ENCODE data around the gene MAP2K5. TPM values are rescaled to one million over a fixed set of nuclear protein-coding genes. Genes with fewer than 3 reads are reported as not detected.

MAP2K5 gene
- total RNA-seq, 1 experiment from 2014 or later: 13.6 TPM

GRCh38 chr15:67501836-67502461 is 40.6 kb upstream of the MAP2K5 start (continued):
- TF ChIP-seq ZNF281 (CRISPR knock-in tag; IDR thresholded peaks at IDR 0.05): no peak
- TF ChIP-seq ATF2 (CRISPR knock-in tag; IDR thresholded peaks at IDR 0.05; ENCODE audit: borderline replicate concordance, low read depth): no peak
- no peak for TF ChIP-seq PRRX2 (CRISPR knock-in tag; IDR thresholded peaks at IDR 0.05)
- no peak for TF ChIP-seq E2F1 (CRISPR knock-in tag; IDR thresholded peaks at IDR 0.05)
- TF ChIP-seq NR1H2 (CRISPR knock-in tag; IDR thresholded peaks at IDR 0.05): no peak
- no peak for TF ChIP-seq ESRRA (CRISPR knock-in tag; IDR thresholded peaks at IDR 0.05; ENCODE audit: borderline replicate concordance)
- TF ChIP-seq ZNF219 (CRISPR knock-in tag; IDR thresholded peaks at IDR 0.05; ENCODE audit: borderline replicate concordance): no peak

- ChIA-PET POLR2A (no interaction called here), CTCF (no interaction called here)
- no peak for ATAC-seq
- TF ChIP-seq RORB (CRISPR knock-in tag; IDR thresholded peaks at IDR 0.05) (no peak), TCF7 (CRISPR knock-in tag; IDR thresholded peaks at IDR 0.05; ENCODE audit: low read depth) (no peak), ZNF671 (CRISPR knock-in tag; IDR thresholded peaks at IDR 0.05) (no peak), JAZF1 (CRISPR knock-in tag; IDR thresholded peaks at IDR 0.05) (no peak), E2F4 (CRISPR knock-in tag; IDR thresholded peaks at IDR 0.05; ENCODE audit: borderline replicate concordance, low read depth) (no peak), JUN (CRISPR knock-in tag; IDR thresholded peaks at IDR 0.05) (no peak), ZNF416 (CRISPR knock-in tag; IDR thresholded peaks at IDR 0.05) (no peak), USF1 (CRISPR knock-in tag; IDR thresholded peaks at IDR 0.05) (no peak), CDX4 (CRISPR knock-in tag; IDR thresholded peaks at IDR 0.05; ENCODE audit: borderline replicate concordance) (no peak), GTF2I (CRISPR knock-in tag; conservative IDR thresholded peaks at IDR 0.05) (no peak), ATF6 (CRISPR knock-in tag; IDR thresholded peaks at IDR 0.05) (no peak), ZNF138 (CRISPR knock-in tag; conservative IDR thresholded peaks at IDR 0.05) (no peak), ZNF423 (CRISPR knock-in tag; IDR thresholded peaks at IDR 0.05) (no peak), E2F5 (CRISPR knock-in tag; IDR thresholded peaks at IDR 0.05) (no peak), ESRRA (CRISPR knock-in tag; IDR thresholded peaks at IDR 0.05; ENCODE audit: borderline replicate concordance) (no peak), MXD4 (CRISPR knock-in tag; IDR thresholded peaks at IDR 0.05; ENCODE audit: borderline replicate concordance) (no peak), ZNF425 (CRISPR knock-in tag; conservative IDR thresholded peaks at IDR 0.05) (no peak)
These were observed 38.4 kb upstream of the MAP2K5 start for GRCh38 chr15:67504056-67504455.

More at GRCh38 chr15:67504056-67504455, 38.4 kb upstream of the MAP2K5 start:
- no peaks in the 10 kb centered on the region for H3K36me3 Mint-ChIP-seq
- DNase-seq (ENCODE audit: low spot score): no peak
- no peaks in the 10 kb centered on the region for H3K27me3 Mint-ChIP-seq (ENCODE audit: low read depth)
- H3K27ac Mint-ChIP-seq: no peak overlapping the region
- no peak overlapping the region for H3K4me3 Mint-ChIP-seq
- no peaks in the 10 kb centered on the region for H3K9me3 Mint-ChIP-seq
- H3K4me1 Mint-ChIP-seq: peaks cover 19% of the 10 kb centered on the region

Data from WTC11 (cell line).